Osteocyte (in vitro differentiated cells): ENCODE data around the gene MRPL55. TPM values are rescaled to one million over a fixed set of nuclear protein-coding genes. Genes with fewer than 3 reads are reported as not detected.

Source experiments
- DNase-seq: peaks from one replicate; pipeline ENCODE4 v3.0.0; 2021; ENCODE audit warnings: mixed read lengths; ENCODE audit not compliant: unreplicated experiment; ENCODE audit errors: extremely low spot score
- H3K27ac Mint-ChIP-seq: one replicate; pipeline ENCODE4 v1.8.0; 2021; ENCODE audit warnings: mild to moderate bottlenecking, mixed read lengths; ENCODE audit not compliant: unreplicated experiment
- H3K27me3 Mint-ChIP-seq: one replicate; pipeline ENCODE4 v1.8.0; 2021; ENCODE audit warnings: mixed read lengths; ENCODE audit not compliant: unreplicated experiment
- H3K36me3 Mint-ChIP-seq: one replicate; pipeline ENCODE4 v1.8.0; 2021; ENCODE audit warnings: mixed read lengths; ENCODE audit not compliant: unreplicated experiment
- H3K4me1 Mint-ChIP-seq: one replicate; pipeline ENCODE4 v1.8.0; 2021; ENCODE audit warnings: mixed read lengths; ENCODE audit not compliant: unreplicated experiment
- H3K4me3 Mint-ChIP-seq: one replicate; pipeline ENCODE4 v1.8.0; 2021; ENCODE audit warnings: mild to moderate bottlenecking, moderate library complexity, mixed read lengths; ENCODE audit not compliant: unreplicated experiment
- H3K9me3 Mint-ChIP-seq: one replicate; pipeline ENCODE4 v1.8.0; 2021; ENCODE audit warnings: mixed read lengths; ENCODE audit not compliant: unreplicated experiment
- total RNA-seq: library from RNA; stranded (reverse); gene quantifications from 2 replicates; pipeline ENCODE4 v1.2.1, GENCODE V29; 2021
- TF ChIP-seq, protein P1 (sequence below): fragments of 200-600 bp; sonication (generic); IDR thresholded peaks from 2 replicates; pipeline ENCODE4 v1.5.0; 2021; ENCODE audit warnings: antibody characterized with exemption, mild to moderate bottlenecking, moderate library complexity

Gene MRPL55
- total RNA-seq, 1 donor from 2014 or later, result 46.1 TPM

DNA sequence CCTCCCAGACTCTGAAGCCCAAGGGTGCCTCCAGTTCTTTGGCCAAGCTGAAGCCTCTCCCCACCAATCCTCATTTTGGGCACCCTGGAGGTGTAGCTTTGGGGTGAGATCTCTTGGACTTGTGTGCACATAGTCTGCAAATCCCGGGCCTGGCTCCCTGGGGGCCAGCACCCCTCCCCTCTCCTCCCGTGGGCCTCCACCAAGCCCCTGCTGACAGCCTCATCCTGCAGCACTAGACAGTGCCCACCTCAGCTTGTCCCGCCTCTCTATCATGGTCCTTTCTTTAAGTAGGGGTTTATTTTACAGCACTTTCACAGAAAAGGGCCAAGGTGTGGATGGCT, 43.8 kb upstream of the MRPL55 start:
- TF ChIP-seq, protein P1, sequence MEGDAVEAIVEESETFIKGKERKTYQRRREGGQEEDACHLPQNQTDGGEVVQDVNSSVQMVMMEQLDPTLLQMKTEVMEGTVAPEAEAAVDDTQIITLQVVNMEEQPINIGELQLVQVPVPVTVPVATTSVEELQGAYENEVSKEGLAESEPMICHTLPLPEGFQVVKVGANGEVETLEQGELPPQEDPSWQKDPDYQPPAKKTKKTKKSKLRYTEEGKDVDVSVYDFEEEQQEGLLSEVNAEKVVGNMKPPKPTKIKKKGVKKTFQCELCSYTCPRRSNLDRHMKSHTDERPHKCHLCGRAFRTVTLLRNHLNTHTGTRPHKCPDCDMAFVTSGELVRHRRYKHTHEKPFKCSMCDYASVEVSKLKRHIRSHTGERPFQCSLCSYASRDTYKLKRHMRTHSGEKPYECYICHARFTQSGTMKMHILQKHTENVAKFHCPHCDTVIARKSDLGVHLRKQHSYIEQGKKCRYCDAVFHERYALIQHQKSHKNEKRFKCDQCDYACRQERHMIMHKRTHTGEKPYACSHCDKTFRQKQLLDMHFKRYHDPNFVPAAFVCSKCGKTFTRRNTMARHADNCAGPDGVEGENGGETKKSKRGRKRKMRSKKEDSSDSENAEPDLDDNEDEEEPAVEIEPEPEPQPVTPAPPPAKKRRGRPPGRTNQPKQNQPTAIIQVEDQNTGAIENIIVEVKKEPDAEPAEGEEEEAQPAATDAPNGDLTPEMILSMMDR, result no peak
- H3K36me3 Mint-ChIP-seq, result no peaks in the 10 kb centered on the region
- no peak overlapping the region for H3K27ac Mint-ChIP-seq
- H3K9me3 Mint-ChIP-seq, result no peaks in the 10 kb centered on the region
- peaks cover 5% of the 10 kb centered on the region for H3K4me1 Mint-ChIP-seq
- no peak for DNase-seq
- no peak overlapping the region for H3K4me3 Mint-ChIP-seq
- no peaks in the 10 kb centered on the region for H3K27me3 Mint-ChIP-seq

DNA sequence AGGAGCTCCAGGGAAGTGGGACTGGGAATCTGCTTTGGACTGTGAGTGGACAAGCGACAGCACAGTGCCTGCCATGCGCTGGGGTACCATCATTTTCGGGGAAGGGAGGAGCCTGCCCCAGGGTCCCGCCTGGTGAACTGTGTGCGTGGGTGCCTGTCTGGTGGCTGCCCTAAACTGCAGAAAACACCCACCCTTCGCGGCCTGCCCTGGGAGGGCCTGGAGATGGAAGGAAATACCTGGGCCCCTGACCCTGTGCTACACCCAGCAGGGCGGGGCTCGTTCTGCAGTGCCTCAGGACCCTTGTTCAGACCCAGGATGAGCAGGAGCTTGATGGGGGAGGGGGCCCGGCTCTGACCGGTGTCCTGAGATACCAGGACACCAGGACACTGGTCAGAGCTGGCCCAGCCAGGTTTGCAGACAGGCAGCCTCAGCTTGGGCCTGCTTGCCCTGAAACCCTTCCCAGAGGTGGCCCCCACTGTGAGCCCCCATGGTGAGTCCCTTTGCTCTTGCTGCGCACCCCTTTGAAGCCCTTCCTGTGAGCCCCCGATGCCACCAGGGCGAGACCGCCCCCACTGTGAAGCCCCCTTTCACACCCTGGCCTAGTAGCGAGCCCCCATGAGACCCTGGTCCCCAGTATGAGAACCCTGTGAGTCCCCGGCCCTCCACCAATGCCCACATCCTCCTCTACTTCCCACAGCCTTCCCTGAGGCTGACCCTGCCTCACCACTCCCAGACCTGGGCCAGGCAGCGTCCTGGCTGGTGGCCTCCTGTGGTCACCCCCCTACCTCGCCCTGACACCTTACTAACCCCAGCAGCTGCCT, 43.2 kb upstream of the MRPL55 start:
- Mint-ChIP-seq H3K9me3 (no peaks in the 10 kb centered on the region), H3K4me3 (no peak overlapping the region), H3K4me1 (peaks cover 5% of the 10 kb centered on the region), H3K36me3 (no peaks in the 10 kb centered on the region), H3K27me3 (no peaks in the 10 kb centered on the region), H3K27ac (no peak overlapping the region)
- TF ChIP-seq, protein P1, result no peak
- DNase-seq, result no peak

DNA sequence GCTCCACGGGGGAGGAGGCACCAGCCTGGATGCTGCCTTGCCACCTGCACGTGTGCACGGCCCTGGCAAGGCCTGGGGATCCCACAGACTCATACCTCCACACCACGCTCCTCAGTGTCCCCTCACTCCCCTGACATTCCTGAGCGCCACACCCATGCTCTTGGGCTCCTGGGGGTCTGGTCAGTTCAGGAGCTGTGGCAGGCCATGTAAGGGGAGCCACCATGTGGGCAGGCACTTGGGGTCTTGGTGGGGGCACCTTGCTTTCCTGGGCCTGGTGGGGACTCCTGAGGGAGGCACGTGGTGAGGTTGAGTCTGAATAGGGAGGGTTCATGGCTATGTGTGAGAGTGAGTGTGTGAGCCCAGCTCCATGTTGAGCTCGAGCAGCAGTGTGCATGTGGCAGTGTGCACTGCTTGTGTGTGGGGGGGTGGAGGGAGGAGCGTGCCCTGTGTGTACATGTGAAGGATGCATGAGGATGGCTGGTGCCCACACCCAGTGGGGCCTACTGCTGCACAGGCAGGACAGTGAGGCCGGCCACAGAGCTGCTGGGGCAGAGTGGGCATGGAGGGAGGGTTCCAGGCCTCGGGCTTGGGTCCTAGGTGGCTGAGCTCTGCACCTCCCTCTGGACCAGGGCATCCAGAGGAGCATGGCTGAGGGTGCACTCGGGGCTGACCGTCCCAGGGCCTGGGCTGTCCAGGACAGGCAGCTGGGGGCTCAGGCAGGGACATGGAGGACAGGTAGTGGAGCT, 42.3 kb upstream of the MRPL55 start:
- Mint-ChIP-seq H3K27ac (no peak overlapping the region), H3K36me3 (no peaks in the 10 kb centered on the region), H3K27me3 (no peaks in the 10 kb centered on the region), H3K9me3 (no peaks in the 10 kb centered on the region), H3K4me3 (no peak overlapping the region), H3K4me1 (peaks cover 5% of the 10 kb centered on the region)
- DNase-seq, result no peak
- TF ChIP-seq, protein P1, result no peak

DNA sequence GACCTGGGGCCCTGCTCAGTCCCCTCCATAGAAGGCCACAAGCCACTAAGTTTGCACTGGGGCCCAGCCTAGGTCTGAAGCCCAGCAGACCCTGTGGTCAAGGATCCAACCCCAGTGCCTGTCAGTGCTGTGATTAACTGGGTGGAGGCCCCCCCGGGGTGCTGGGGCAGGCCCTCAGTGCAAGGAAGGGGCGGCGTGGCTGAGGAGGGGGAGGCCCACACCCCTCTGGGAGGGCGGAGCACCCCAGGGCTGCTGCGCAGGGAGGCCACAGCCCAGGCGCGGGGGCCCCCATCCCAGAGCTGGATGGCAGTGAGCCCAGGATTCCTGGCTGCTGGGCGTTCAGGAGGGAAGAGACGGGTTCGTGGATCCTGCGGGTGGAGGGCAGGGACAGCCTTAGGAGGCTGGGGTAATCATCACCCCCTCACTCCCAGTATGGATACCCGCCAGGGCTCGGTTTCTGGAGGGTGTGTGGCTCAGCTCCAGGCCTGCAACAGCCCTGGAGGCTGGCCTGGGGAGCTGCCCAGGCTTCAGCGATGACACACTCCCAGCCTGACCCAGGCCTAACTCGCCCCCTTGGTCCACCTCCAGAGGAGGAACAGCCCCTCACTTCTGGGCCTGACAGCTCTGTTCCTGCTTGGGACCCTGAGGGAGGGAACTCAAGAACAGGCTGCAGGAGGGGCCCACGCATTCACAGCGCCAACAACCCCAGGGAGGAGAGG, 41.5 kb upstream of the MRPL55 start:
- no peak for DNase-seq
- TF ChIP-seq, protein P1, result no peak
- no peaks in the 10 kb centered on the region for H3K9me3 Mint-ChIP-seq
- no peaks in the 10 kb centered on the region for H3K36me3 Mint-ChIP-seq
- H3K27me3 Mint-ChIP-seq, result no peaks in the 10 kb centered on the region
- H3K4me3 Mint-ChIP-seq, result no peak overlapping the region
- H3K27ac Mint-ChIP-seq, result no peak overlapping the region
- H3K4me1 Mint-ChIP-seq, result peaks cover 5% of the 10 kb centered on the region

DNA sequence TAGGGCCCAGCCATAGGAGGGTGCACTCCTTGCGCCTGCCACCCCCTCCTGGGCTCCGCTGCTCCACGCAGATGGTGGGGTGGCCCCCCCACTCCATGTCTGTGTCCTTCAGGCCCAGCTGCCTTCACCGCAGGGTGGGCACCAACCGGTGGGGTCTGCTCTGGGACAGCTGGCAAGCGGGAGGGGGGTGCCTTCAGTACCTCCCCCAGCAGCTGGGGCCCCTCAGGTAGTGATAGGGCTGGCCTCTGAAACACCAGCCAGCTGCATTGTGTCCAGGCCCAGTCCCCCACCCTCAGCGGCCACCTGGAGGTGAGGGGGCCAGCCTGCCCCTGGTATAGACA, 41.0 kb upstream of the MRPL55 start:
- H3K4me3 Mint-ChIP-seq, result no peak overlapping the region
- DNase-seq, result no peak
- TF ChIP-seq, protein P1, result no peak
- no peaks in the 10 kb centered on the region for H3K27me3 Mint-ChIP-seq
- H3K36me3 Mint-ChIP-seq, result no peaks in the 10 kb centered on the region
- peak overlapping the region; percentile 38 for H3K27ac Mint-ChIP-seq
- H3K9me3 Mint-ChIP-seq, result no peaks in the 10 kb centered on the region
- peaks cover 3% of the 10 kb centered on the region for H3K4me1 Mint-ChIP-seq
